ENCODE data around the gene SNTN.

Gene SNTN

DNA sequence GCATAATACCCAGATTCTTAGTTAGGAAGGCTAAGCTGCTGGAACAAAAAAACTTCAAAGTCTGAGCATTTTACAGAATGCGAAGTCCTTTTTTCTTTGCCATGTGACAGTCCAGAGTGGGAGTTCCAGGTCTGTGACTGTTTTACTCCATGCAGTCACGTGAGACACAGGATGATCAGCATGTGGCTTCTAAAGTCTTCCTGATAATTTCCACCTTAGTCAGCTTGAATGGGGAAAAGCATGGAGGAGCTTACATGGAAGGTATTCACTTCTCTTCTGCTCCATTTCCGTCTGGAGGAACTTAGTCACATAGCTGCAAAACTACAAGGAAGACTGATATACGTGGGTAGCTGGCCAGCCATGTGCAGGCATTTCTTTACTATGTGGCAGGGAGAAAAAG lies 1.7 kb downstream of the SNTN start:
- TF ChIP-seq, protein P1, sequence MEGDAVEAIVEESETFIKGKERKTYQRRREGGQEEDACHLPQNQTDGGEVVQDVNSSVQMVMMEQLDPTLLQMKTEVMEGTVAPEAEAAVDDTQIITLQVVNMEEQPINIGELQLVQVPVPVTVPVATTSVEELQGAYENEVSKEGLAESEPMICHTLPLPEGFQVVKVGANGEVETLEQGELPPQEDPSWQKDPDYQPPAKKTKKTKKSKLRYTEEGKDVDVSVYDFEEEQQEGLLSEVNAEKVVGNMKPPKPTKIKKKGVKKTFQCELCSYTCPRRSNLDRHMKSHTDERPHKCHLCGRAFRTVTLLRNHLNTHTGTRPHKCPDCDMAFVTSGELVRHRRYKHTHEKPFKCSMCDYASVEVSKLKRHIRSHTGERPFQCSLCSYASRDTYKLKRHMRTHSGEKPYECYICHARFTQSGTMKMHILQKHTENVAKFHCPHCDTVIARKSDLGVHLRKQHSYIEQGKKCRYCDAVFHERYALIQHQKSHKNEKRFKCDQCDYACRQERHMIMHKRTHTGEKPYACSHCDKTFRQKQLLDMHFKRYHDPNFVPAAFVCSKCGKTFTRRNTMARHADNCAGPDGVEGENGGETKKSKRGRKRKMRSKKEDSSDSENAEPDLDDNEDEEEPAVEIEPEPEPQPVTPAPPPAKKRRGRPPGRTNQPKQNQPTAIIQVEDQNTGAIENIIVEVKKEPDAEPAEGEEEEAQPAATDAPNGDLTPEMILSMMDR (IDR thresholded peaks at IDR 0.05; ENCODE audit: insufficient read depth, missing control alignments) = no peak
- DNase-seq (ENCODE audit: insufficient read length, low spot score) (no peak), FAIRE-seq (no peak)

DNA sequence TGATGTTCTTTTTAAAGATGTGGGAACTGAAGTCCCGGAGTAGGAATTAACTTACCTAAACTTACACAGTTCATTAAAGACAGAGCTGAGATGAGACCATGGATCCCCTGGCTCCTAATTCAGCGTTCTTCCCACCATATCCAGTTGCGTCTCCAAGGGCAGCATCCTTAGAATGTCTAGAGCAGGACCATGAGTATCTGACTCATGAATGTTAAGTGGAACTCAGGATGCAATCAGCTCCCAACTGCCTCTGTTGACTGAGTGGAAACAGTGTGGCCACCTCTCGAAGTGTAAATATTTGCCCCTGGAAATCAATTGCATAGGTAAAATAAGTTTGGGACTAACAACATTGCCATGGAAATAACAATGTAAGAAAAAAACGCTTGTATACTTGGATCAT lies 2.5 kb downstream of the SNTN start:
- DNase-seq (ENCODE audit: insufficient read length, low spot score) (no peak), FAIRE-seq (no peak)
- TF ChIP-seq, protein P1 (IDR thresholded peaks at IDR 0.05; ENCODE audit: insufficient read depth, missing control alignments) = no peak

DNA sequence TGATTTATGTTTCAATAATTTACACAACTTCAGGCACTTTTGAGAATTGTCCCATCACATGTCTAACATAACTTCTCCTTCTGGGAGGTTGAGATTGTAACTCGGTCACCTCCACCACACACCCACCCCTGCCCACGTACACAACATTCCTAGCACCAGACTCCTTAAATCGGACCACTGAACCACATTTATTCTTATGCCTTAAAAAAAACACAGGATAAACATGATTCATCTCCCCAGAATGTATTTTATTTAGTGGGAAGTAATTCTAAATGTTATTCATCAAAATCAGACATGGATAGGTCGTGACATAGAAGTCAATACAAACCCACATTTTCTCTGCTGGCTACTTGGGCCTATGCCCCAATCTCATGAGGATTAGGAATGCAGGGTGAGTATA lies 3.0 kb downstream of the SNTN start:
- FAIRE-seq (no peak), DNase-seq (ENCODE audit: insufficient read length, low spot score) (no peak)
- TF ChIP-seq, protein P1 (IDR thresholded peaks at IDR 0.05; ENCODE audit: insufficient read depth, missing control alignments) = no peak

DNA sequence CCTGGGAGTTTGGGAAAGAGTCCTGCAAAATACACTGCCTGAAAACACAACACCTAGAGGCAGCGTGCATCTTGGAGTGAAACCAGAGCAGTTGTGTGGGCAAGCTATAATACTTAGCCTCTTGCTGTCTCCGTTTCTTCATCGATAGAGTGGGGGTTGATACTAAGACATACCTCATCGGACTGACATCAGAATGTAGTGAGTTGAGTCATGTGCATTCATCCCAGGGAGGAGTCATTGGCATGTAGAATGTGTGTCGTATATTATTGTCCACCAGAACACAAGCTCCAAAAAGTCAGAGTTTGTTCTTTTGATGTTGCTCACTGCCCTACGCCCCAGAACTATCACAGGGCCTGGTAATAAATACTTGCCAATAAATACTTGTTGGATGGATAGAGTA lies 4.3 kb downstream of the SNTN start:
- FAIRE-seq = no peak
- TF ChIP-seq, protein P1 (IDR thresholded peaks at IDR 0.05; ENCODE audit: insufficient read depth, missing control alignments) = no peak

DNA sequence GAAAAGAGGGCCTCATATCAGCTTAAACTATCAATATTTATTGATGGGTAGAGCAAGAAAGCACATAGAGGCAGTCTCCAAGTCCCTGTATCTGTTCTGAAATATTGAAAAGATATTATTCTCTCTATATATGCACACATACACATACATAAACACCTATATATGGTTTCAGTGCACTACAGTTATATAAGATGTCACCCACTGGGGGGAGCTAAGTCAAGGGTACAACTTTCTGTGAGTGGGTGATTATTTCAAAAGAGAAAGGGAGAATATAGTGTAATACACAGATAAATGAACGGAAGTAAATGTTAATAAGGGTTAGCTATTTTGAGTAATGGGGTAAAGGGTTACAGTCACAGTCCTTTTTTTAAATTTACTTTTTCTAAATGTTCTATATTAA lies 8.8 kb downstream of the SNTN start:
- DNase-seq (ENCODE audit: insufficient read length, low spot score) (no peak), FAIRE-seq (no peak)
- TF ChIP-seq, protein P1 (IDR thresholded peaks at IDR 0.05; ENCODE audit: insufficient read depth, missing control alignments) = peak; percentile 20

More for the DNA sequence above, 4.3 kb downstream of the SNTN start:
- no peak for DNase-seq (ENCODE audit: insufficient read length, low spot score)

DNA sequence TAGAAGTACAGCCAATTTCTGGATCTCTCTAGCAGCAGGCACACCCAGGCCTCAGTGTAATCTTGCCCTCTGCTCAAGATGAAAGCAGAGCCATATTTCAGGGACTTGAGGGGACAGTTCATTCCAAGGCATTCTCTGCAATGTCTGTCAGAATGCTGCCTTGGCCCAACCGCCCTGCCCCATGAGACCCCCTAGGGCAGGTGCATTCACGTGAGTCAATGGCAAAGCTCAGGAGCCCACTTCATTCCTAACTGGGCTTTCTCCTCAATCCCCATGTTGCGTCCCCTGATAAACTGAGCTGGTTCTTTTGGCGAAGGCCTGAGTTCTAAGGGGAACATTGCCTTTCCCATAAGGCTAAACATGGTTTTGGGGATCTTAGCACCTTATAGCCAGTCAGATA lies 9.5 kb downstream of the SNTN start:
- FAIRE-seq = no peak
- TF ChIP-seq, protein P1 (IDR thresholded peaks at IDR 0.05; ENCODE audit: insufficient read depth, missing control alignments) = no peak
- no peak for DNase-seq (ENCODE audit: insufficient read length, low spot score)

DNA sequence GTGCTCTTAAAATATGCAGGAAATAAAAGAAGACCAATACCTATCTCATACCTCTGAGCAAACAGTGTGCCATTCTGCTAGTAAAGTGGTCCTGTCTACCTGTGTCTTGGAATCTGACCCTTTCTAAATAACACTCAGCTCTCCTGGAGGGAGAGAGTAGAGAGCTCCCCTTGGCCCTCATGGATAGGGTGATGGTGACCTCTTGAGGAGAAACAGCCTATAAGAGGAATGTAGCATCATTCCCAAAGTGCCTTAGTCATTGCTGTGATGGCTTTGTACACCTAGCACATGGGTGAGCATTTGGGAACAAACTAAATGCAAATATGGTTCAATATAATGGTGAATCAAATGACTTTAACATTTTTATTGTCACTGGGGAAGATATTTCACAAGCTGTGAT lies 10.0 kb downstream of the SNTN start:
- DNase-seq (ENCODE audit: insufficient read length, low spot score) (no peak), FAIRE-seq (no peak)
- TF ChIP-seq, protein P1 (IDR thresholded peaks at IDR 0.05; ENCODE audit: insufficient read depth, missing control alignments) = peak; percentile 48

All from D721Med (cell line).